Activated naive CD4-positive, alpha-beta T cell treated with anti-CD3 and anti-CD28 coated beads for 36 hours (primary cell): ENCODE results near the gene MAP7D1. TPM values are rescaled to one million over a fixed set of nuclear protein-coding genes. Genes with fewer than 3 reads are reported as not detected.

Experiments used
- CTCF ChIA-PET: fragments of 350-600 bp; sonication (Branson Sonifier 250); formaldehyde crosslinking; loops from one replicate; lab custom pipeline; 2021; ENCODE audit warnings: antibody characterized with exemption; lab: Charles Lee
- DNase-seq: peaks from one replicate; pipeline ENCODE4 v3.0.0-alpha.2; 2020
- H3K27ac Mint-ChIP-seq: one replicate; pipeline ENCODE4 v1.8.0; 2021; ENCODE audit warnings: mild to moderate bottlenecking, mixed read lengths
- H3K27me3 Mint-ChIP-seq: one replicate; pipeline ENCODE4 v1.8.0; 2021; ENCODE audit warnings: low read depth, mixed read lengths
- H3K36me3 Mint-ChIP-seq: one replicate; pipeline ENCODE4 v1.8.0; 2021; ENCODE audit warnings: low read depth, mixed read lengths
- H3K4me1 Mint-ChIP-seq: one replicate; pipeline ENCODE4 v1.8.0; 2021; ENCODE audit warnings: low read depth, mixed read lengths
- H3K4me3 Mint-ChIP-seq: one replicate; pipeline ENCODE4 v1.8.0; 2021; ENCODE audit warnings: mild to moderate bottlenecking, moderate library complexity, mixed read lengths
- H3K9me3 Mint-ChIP-seq: one replicate; pipeline ENCODE4 v1.8.0; 2021; ENCODE audit warnings: mixed read lengths
- intact Hi-C: fragments of 100-400 bp; cut with micrococcal nuclease; formaldehyde crosslinking; loops from one replicate; pipeline ENCODE4 v1.15.1; 2023
- total RNA-seq, 2 experiments: library from RNA; stranded (reverse); gene quantifications; one replicate each; pipeline ENCODE4 v1.2.3, GENCODE V29; 2021

The MAP7D1 gene
- total RNA-seq: 100 to 1,000 TPM; 106 TPM

GRCh38 chr1:36155408-36156328 is at the start of gene MAP7D1:
Gene MAP7D1, plus strand, starts transcription at chr1:36156160. Its CDS starts 258 bp downstream, at chr1:36156418.
- H3K4me3 Mint-ChIP-seq: peak within 1 kb of the TSS; percentile 90
- CTCF ChIA-PET: interaction anchor here (0.6 to 2.7 kb wide), 3 partner anchors 32 to 264 kb away, joined by 3 to 15 read pairs (median 7); no protein-coding TSS in a partner anchor

GRCh38 chr1:36106269-36106668 is 49.7 kb upstream of the MAP7D1 start:
- Mint-ChIP-seq H3K36me3 (no peaks in the 10 kb centered on the region), H3K4me3 (no peak overlapping the region), H3K9me3 (no peaks in the 10 kb centered on the region), H3K4me1 (peaks cover 20% of the 10 kb centered on the region), H3K27ac (no peak overlapping the region), H3K27me3 (no peaks in the 10 kb centered on the region)
- CTCF ChIA-PET: interaction anchor here (1.1 kb wide), 1 partner anchor 29 kb away, joined by 5 read pairs; no protein-coding TSS in a partner anchor
- intact Hi-C loops: no loop called here
- DNase-seq: no peak

More at GRCh38 chr1:36155408-36156328, at the start of gene MAP7D1:
- peak; percentile 88 for DNase-seq
- peak within 1 kb of the TSS; percentile 94 for H3K27ac Mint-ChIP-seq
- no peaks in the 10 kb centered on the region for H3K9me3 Mint-ChIP-seq
- peaks cover 6% of the 10 kb centered on the region for H3K36me3 Mint-ChIP-seq
- H3K27me3 Mint-ChIP-seq: no peaks in the 10 kb centered on the region
- intact Hi-C loops: loop anchor here (1.0 to 10.0 kb wide), 5 partner anchors 33 to 1359 kb away; partner anchors contain the start of genes MEAF6 and SFPQ
- peaks cover 66% of the 10 kb centered on the region for H3K4me1 Mint-ChIP-seq

- Mint-ChIP-seq H3K9me3 (no peaks in the 10 kb centered on the region), H3K4me1 (peaks cover 22% of the 10 kb centered on the region), H3K4me3 (no peak overlapping the region), H3K27me3 (no peaks in the 10 kb centered on the region), H3K36me3 (no peaks in the 10 kb centered on the region), H3K27ac (no peak overlapping the region)
- CTCF ChIA-PET: interaction anchor here (1.1 to 1.2 kb wide), 2 partner anchors 28 to 193 kb away, joined by 4 to 5 read pairs; no protein-coding TSS in a partner anchor
- intact Hi-C loops: no loop called here
- DNase-seq: no peak
Observed at GRCh38 chr1:36107394-36107793, 48.6 kb upstream of the MAP7D1 start.

GRCh38 chr1:36108314-36108713 is 47.6 kb upstream of the MAP7D1 start:
- CTCF ChIA-PET: interaction anchor here (1.4 kb wide), 1 partner anchor 9 kb away, joined by 3 read pairs; no protein-coding TSS in a partner anchor
- no peak for DNase-seq
- intact Hi-C loops: no loop called here
- peaks cover 22% of the 10 kb centered on the region for H3K4me1 Mint-ChIP-seq
- no peaks in the 10 kb centered on the region for H3K36me3 Mint-ChIP-seq
- no peaks in the 10 kb centered on the region for H3K27me3 Mint-ChIP-seq
- H3K9me3 Mint-ChIP-seq: no peaks in the 10 kb centered on the region
- H3K27ac Mint-ChIP-seq: no peak overlapping the region
- H3K4me3 Mint-ChIP-seq: no peak overlapping the region

GRCh38 chr1:36109041-36109679 is 46.8 kb upstream of the MAP7D1 start:
- no peak overlapping the region for H3K27ac Mint-ChIP-seq
- H3K27me3 Mint-ChIP-seq: no peaks in the 10 kb centered on the region
- intact Hi-C loops: no loop called here
- H3K4me3 Mint-ChIP-seq: no peak overlapping the region
- H3K4me1 Mint-ChIP-seq: peaks cover 22% of the 10 kb centered on the region
- CTCF ChIA-PET: interaction anchor here (0.7 to 2.9 kb wide), 4 partner anchors 8 to 217 kb away, joined by 3 to 17 read pairs (median 4); no protein-coding TSS in a partner anchor
- H3K9me3 Mint-ChIP-seq: no peaks in the 10 kb centered on the region
- no peaks in the 10 kb centered on the region for H3K36me3 Mint-ChIP-seq
- DNase-seq: peak; percentile 65

GRCh38 chr1:36111151-36111550 is 44.8 kb upstream of the MAP7D1 start:
- H3K9me3 Mint-ChIP-seq: no peaks in the 10 kb centered on the region
- H3K27me3 Mint-ChIP-seq: no peaks in the 10 kb centered on the region
- H3K4me1 Mint-ChIP-seq: peaks cover 22% of the 10 kb centered on the region
- DNase-seq: no peak
- CTCF ChIA-PET: interaction anchor here (0.7 to 2.9 kb wide), 3 partner anchors 9 to 175 kb away, joined by 3 to 17 read pairs (median 3); no protein-coding TSS in a partner anchor
- intact Hi-C loops: no loop called here
- no peak overlapping the region for H3K27ac Mint-ChIP-seq
- no peak overlapping the region for H3K4me3 Mint-ChIP-seq
- no peaks in the 10 kb centered on the region for H3K36me3 Mint-ChIP-seq

GRCh38 chr1:36112823-36113222 is 43.1 kb upstream of the MAP7D1 start:
- CTCF ChIA-PET: interaction anchor here (0.6 kb wide), 1 partner anchor 256 kb away, joined by 3 read pairs; no protein-coding TSS in a partner anchor
- H3K9me3 Mint-ChIP-seq: no peaks in the 10 kb centered on the region
- H3K4me1 Mint-ChIP-seq: peaks cover 22% of the 10 kb centered on the region
- no peaks in the 10 kb centered on the region for H3K27me3 Mint-ChIP-seq
- no peak for DNase-seq
- no peaks in the 10 kb centered on the region for H3K36me3 Mint-ChIP-seq
- H3K4me3 Mint-ChIP-seq: no peak overlapping the region
- intact Hi-C loops: no loop called here
- no peak overlapping the region for H3K27ac Mint-ChIP-seq

- no peaks in the 10 kb centered on the region for H3K27me3 Mint-ChIP-seq
- H3K27ac Mint-ChIP-seq: no peak overlapping the region
- CTCF ChIA-PET: interaction anchor here (0.6 kb wide), 1 partner anchor 74 kb away, joined by 3 read pairs; no protein-coding TSS in a partner anchor
- H3K9me3 Mint-ChIP-seq: no peaks in the 10 kb centered on the region
- no peaks in the 10 kb centered on the region for H3K36me3 Mint-ChIP-seq
- no peak overlapping the region for H3K4me3 Mint-ChIP-seq
- DNase-seq: no peak
- intact Hi-C loops: no loop called here
- H3K4me1 Mint-ChIP-seq: peaks cover 12% of the 10 kb centered on the region
Observed at GRCh38 chr1:36114371-36114770, 41.6 kb upstream of the MAP7D1 start.

GRCh38 chr1:36115200-36115669 is 40.7 kb upstream of the MAP7D1 start:
- CTCF ChIA-PET: interaction anchor here (0.7 to 1.7 kb wide), 2 partner anchors 18 to 19 kb away, joined by 3 to 5 read pairs; no protein-coding TSS in a partner anchor
- H3K4me3 Mint-ChIP-seq: no peak overlapping the region
- H3K9me3 Mint-ChIP-seq: no peaks in the 10 kb centered on the region
- no peaks in the 10 kb centered on the region for H3K36me3 Mint-ChIP-seq
- H3K4me1 Mint-ChIP-seq: peaks cover 9% of the 10 kb centered on the region
- DNase-seq: no peak
- H3K27ac Mint-ChIP-seq: no peak overlapping the region
- H3K27me3 Mint-ChIP-seq: no peaks in the 10 kb centered on the region
- intact Hi-C loops: no loop called here

- CTCF ChIA-PET: interaction anchor here (0.7 to 1.7 kb wide), 2 partner anchors 18 kb away, joined by 3 to 5 read pairs; no protein-coding TSS in a partner anchor
- Mint-ChIP-seq H3K4me3 (no peak overlapping the region), H3K9me3 (no peaks in the 10 kb centered on the region), H3K27ac (no peak overlapping the region), H3K4me1 (peaks cover 6% of the 10 kb centered on the region), H3K36me3 (no peaks in the 10 kb centered on the region), H3K27me3 (no peaks in the 10 kb centered on the region)
- intact Hi-C loops: no loop called here
- no peak for DNase-seq
Observed at GRCh38 chr1:36115931-36116330, 40.0 kb upstream of the MAP7D1 start.

- CTCF ChIA-PET: interaction anchor here (0.6 to 0.8 kb wide), 3 partner anchors 8 to 205 kb away, joined by 3 read pairs; no protein-coding TSS in a partner anchor
- no peak overlapping the region for H3K4me3 Mint-ChIP-seq
- DNase-seq: no peak
Observed at GRCh38 chr1:36116901-36117300, 39.1 kb upstream of the MAP7D1 start.

More at GRCh38 chr1:36116901-36117300, 39.1 kb upstream of the MAP7D1 start:
- Mint-ChIP-seq H3K9me3 (no peaks in the 10 kb centered on the region), H3K27me3 (peaks cover 3% of the 10 kb centered on the region), H3K27ac (no peak overlapping the region), H3K4me1 (no peaks in the 10 kb centered on the region), H3K36me3 (no peaks in the 10 kb centered on the region)
- intact Hi-C loops: no loop called here
